ENCODE measurements around the gene FLAD1.

Gene FLAD1

DNA sequence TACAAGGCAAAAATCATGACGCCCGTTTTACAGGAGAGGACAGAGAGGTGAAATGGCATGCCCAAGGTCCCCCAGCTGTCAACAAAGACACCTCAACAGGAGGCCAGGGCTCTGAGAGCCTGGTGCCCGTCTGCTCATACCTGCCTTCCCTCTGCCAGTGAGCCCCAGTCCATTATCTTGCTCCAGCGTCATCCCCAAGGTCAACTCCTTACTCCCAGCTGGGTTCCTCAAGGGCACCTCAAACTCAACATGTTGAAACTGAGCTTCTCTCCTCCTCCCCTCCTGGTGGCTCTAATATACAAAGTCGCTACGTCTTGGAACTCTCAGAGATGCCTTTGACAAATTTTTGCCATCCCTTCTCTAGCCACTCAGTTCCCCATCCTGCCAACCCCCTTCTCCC lies 30.5 kb upstream of the FLAD1 start:
- DNase-seq, result no peak

DNA sequence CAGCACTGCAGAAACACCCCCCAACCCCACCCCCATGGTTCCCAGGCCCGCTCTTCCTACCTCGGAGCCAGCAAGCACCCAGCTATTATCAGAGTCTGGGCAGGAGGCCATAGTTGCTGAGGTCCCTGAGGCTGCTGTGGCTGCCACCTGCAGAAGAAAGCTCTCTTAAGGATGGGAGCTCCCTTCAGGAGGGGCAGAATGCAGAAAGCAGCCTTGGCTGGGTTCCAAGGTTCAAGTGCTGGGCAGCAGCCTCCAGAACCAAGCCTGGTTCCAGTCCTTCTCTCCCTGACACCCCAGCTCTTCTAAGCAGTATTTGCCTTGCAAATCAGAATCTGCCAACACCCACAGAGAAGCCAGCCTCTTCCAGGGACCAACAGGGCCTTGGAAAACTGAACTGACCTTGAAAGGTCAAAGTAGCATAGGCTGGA lies 29.5 kb upstream of the FLAD1 start:
- DNase-seq, result no peak

DNA sequence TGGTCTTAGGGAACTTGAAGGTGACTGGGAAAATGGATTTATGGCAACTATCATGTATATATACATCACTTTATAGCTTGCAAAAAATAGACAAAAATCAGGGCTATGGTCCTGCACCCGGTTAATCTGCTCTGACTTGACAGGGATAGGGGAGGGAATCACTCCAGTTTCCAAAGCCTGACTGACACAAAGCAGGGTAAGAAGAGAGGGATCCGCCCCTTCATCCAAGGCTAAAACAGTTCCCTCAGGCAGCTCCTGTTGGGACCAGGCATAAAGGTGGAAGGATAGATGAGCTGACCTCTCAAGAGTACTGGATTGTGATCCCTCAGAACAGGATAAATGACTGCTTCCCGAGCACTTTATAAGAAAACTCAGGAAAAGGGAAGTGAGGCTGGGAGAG lies 28.6 kb upstream of the FLAD1 start:
- DNase-seq, result no peak

DNA sequence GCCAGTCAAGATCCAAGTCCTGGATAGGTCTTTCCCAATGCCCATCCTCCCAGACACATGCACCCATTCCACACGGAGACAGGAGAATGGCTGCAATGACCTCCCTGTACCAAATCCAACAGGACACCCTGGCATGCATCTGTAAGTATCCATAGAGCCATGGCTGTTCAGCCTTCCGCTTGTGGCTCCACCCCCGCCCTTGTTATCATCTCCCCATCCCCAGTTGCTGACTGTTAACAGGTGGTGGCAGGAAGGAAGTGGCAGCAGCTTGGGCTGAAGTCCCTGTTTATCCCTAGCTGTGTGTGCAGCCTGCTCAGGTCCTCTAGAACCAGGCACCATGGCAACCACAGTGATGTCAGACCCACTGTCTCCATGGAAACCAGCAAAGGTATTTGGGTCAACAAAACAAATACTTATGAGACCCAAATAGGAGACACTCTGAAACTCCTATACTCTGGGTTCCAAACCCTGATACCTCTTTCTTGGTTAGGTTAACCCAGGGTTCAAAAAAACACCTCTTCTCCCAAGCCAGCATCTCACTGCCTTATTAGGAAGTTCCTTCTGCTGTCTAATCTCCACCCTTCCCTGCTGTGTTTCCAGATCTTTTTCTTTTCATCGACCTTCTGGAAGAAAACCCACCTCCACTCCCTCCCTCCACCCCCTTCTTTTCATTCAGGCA lies 28.0 kb upstream of the FLAD1 start:
- peak; percentile 98 for DNase-seq

DNA sequence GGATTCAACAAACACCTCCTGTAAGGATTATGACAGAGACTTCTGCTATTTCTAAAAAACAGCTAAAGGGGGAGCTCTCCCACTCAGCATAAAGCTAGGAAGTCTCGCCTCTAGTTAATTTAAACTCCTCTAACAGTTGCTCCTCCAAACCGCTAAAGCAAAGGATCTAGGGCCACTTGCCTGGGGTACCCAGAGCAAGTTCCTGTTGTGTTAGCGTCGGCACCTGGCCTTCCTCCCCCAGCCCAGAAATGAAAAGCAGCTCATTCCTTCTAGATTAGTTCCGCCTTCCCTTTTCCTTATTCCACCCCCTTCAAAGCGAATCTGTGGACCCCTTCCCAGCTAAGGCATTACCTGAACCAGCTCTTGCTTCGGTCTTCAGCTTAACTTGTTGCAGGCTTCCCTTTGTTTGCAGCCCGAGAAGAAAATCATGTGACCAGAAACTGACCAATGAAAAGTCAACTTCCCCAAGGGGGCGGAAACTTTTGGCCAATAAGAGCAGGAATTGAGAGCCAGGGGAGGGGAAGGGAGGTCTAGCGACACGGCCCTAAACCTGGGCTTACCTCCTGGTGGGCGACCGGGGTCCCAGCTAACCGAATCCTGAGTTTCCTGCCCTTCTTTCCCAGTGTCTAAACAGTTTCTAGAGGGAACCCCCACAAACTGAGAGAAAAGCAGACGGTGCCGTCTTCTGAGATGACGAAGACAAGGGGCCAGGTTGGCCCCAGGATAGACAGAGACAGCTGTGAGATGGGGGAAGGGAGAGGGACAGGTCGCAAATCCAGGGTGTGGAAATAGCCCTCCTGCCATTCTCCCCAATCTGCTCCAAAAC lies 27.2 kb upstream of the FLAD1 start, which contains the start of gene PBXIP1:
Gene PBXIP1, minus strand, starts transcription at position 382 of the 826 bp plus-strand sequence. CDS start 2,378 bp downstream, outside the sequence.
- peak; percentile 96 for DNase-seq

DNA sequence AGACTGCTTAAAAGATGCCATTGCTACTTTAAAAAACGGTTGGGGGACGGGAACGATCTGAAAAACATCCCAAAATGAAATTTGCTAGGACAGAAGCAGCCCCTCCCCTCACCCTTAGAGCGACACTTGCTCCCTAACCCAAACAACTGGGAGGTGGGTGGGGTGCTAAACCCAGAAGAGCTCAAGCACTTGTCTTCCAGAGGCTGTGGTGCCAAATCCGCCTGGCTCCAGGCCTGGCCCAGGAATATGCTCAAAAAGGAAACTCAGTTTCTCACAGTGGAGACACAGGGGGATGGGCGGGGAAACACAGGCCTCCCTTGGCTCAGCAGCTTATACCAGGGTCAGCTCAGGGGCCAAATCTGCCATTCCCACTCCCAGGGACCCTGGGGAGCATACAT lies 26.6 kb upstream of the FLAD1 start:
- DNase-seq, result no peak

DNA sequence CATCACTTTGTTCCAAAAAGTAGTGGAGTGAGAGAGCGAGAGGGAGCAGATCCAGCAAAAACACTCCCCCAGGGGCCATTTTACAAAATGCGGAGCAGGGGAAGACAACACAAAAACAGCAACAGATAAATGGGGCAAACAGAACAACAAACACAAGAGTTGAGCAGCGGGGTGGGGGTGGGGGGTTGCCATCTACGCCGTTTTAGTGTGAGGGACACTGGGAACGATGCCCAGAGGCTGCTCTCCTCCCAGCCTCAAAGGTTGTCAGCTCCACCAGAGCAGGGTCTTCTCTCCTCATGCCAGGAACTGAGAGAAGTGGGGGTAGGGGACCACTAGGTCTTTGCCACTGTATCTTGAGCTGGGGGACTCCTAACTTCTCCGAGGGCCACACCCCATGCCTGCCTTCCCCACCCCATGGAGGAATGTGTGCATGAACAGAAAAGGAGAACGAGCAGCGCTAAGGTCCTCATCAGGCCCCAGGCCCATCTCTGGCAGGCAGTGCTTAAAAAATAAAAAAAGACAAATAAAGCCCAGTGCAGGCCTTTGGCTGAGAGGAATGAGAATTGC lies 26.0 kb upstream of the FLAD1 start:
- no peak for DNase-seq

DNA sequence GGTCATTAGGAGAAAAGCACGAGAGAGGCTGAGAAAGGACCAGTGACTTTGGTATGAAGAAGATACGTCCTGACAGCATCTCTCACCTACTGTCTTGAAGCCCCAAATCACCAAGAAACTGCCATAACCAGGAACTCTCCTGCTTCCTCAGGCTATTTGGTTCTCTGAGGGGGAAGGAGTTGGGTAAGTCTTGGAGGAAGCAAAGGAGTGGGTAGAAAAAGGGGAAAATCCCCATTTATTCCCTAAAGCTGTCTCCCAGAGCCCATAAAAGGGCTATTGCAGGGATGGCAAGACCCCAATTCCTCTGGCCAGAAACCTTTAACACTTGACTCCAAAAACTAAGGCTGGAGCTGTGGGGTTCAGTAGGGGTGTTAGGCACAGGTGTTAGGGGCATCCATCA lies 25.1 kb upstream of the FLAD1 start:
- DNase-seq, result no peak

DNA sequence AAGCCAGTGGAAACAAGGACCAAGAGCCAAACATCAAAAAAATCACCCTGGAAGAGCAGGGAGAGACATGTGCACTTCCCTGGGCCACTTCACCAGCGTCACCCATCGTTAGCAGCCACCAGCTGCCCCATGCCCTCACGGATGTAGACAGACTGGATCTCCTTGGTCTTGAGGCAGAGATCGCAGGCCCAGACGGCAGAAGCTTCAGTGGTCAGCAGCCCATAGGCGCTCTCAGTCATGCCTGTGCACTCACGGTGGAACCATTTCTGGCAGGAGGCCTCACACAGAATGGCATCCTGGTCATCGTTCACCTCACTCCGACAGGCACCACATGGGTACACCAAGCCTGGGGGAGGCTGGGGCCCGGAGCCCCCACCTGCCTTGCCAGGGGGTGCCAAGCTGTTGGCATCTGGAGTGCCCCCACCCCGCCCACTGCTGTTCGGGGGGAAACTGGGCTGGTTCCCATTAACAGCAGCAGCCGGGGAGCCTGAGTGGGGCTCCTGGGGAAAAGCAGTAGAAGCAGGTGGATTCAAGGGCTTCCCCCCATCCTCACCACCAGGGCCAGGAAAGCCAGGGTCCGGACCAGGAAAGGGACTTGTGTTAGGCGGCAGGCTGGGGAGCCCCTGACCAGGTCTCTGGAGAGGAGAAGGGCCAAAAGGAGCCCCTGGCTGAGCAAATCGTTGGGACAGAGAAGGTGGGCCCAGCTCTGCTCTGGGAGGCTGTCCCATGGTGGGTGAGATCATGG lies 24.3 kb upstream of the FLAD1 start:
- no peak for DNase-seq

DNA sequence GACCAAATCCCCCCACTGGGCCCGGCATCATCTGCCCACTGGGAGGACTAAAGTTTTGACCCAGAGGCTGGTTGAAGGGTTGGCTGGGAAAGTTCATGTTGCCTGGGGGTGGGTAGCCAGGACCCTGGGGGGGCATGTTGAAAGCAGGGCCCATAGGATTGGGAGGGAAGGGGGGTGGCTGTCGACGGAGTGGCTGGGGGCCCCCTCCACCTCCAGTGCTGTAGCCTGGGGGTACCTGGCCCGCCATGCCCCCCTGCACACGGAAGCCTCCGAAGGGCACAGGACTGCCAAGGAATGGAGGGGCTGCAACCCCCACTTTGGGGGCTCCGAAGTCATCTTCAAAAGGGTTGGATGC lies 23.7 kb upstream of the FLAD1 start:
- no peak for DNase-seq

DNA sequence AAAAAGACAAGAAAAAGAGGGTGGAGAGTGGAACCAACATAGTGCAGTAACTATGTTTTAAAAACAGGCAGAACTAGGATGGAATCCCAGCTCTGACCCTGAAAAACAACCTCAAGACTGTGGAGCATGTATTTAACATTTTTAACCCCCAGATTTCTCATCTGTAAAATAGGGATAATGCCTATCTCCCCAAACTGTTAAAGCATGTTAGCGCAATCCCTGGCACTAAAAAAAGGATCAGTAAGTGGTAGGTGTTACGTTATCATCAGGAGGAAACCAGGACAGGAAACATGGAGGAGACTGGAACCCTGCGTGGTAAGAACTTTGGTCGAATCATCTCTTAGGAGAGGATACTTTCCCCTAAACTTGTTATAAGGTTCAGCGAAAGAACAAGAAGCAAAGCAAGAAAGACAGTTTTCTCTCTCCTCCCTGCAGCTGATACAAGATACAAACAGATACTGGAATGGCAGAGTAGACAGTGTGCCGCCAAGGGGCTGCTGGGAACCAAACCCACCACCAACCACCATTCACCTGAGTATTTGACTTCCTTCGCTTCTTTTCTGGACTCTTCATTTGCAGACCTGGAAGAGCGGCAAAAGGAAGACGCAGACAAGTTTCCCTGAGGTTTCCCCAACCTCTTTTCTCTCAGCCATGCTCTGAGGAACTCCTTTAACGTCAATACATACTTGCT lies 22.6 kb upstream of the FLAD1 start:
- DNase-seq, result no peak

DNA sequence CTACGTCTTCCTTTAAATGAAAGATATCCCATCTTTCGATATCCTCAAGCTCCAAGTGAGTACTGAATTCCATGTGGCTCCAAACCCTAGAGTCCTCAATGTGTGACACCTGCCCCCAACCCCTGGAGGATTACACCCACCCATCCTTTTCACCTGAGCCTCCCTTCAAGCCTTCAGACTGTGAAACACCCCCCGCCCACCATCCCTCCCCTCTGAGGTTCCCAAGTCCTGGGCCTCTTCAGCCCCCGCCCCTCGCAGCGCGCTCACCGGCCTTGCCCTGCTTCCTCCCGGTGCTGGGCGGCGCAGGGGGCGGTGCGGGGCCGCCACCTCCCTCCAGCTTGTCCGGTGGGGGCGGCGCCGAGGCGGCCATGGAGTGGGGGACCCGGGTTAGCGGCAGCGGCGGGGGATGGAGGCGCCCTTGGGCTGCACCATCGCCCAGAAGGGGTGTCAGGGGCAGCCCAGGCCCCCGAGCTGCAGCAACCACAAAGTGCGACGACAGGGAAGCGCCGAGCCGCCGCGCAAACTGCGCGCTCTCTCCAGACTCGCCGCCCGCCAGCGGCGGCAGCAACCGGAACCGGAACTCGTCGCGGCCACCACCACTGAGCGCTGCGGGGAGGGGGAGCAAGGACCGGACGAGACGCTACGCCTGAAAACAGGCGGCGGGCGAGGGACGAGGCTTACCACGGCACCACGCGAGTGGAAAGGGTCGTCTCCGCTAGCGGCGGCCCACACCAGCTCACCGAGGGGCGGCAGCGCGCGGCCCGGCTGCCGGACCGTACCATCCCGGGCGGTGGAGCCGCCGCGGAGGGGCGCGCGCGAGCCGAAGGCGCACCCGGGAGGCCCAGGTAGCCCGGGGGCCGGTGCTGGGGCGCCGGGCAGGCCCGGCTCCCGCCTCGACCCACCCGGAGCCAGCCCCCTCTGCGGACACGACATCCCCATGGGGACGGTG lies 21.7 kb upstream of the FLAD1 start, which contains the start of gene PYGO2:
Gene PYGO2, minus strand, starts transcription at position 576 of the 949 bp plus-strand sequence. Its CDS starts 206 bp downstream, at position 370.
- peak; percentile 87 for DNase-seq

DNA sequence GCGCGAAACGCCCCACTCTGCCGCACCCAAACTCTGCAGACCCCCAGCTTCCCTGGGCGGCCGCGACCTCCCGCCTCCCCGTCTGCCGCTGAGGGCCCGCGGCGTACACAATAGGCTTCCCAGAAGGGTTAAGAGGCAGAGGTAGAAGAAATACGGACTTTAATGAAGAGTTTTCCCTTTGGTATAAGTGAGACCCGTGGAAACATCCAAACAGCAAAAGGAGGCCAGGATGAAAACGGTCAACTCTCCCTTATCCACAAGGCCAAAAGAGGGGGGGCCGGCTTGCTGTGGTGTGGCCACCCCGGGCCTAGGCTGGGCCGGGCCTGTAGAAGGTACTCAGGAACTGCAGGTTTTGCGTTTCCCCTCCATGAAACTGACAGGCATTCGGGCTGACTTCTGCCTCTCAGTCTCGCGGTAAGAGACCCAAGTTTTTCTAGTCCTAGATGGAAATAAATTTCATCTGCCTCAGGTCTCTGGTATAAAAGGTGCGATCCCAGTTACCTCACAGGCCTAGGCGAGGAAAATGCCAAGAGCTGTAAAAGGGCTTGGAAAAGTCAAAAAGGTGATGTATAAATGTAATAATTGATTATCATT lies 20.9 kb upstream of the FLAD1 start:
- peak; percentile 45 for DNase-seq

DNA sequence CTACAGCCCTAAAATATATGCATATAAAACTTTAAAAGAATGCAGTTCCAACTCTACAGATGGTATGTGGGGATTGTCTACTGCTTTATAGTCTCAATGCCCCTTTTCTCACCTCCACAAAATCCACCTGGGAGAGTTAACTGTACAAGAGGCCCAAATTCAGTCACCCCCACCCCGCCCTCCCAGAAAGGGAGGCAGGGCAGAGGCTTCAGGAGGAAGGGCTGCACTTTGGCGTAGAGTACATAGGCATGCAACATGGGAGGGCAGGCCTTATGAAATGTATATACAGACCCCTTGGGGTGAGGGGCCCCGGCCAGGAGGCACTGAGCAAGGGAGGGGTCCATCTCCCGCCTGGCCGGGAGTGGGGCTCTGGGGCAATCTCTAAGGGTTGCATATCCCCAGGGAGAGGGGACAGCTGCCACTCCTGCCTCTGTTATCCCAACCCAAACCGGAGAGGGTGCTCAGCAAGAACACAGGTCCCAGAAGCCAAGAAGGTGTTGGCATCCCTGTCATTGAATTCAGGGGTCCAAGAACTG lies 20.3 kb upstream of the FLAD1 start:
- DNase-seq, result no peak

DNA sequence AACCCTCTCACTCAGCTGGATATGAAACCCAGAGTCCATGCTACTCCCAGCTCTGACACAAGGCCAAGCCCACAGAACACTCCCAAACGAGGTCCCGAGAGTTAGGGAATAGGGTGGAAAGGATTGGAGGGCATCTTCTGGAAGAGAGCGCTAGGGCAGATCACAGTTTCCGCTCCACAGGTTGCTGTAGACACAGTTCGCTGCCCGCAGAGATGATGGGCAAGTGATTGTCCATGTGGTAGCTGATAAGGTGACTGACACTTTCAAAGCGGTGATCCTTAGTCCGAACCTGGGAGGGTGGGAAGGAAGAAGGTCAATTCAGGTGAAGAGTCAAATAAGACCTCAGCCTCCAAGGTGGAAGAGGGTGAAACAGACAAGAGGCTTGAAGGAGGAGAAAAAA lies 19.5 kb upstream of the FLAD1 start:
- DNase-seq, result no peak

DNA sequence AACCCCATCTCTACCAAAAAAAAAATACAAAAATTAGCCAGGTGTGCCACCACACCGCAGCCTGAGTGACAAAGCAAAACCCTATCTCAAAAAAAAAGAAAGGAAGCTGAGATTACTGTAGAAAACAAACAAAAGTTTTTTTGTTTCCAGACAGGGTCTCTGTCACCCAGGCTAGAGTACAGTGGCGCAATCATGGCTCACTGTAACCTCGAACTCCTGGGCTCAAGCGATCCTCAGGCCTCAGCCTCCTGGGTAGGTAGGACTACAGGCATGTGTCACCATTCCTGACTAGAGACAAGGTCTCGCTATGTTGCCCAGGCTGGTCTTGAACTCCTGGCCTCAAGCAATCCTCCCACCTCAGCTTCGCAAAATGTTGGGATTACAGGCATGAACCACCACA lies 18.8 kb upstream of the FLAD1 start:
- DNase-seq, result no peak

DNA sequence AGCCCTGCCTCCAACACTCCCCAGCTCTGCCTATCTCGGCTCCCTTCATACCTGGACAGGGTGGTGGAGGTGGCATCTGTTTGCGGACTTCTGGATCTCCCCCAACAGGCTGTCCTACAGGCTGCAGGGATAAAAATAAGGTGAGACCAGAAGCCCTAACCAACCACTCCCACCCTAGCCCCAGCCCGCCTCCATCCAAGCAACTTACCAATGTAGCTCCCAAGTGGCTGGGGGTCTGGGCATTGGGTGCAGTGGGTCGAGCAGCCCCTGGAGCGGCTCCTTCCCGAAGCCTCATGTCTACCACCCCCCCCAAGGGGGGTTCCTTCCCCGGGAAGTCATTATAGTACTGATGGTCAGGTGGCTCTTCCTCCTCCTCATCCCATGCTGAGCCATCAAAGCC lies 17.0 kb upstream of the FLAD1 start:
- DNase-seq, result no peak

DNA sequence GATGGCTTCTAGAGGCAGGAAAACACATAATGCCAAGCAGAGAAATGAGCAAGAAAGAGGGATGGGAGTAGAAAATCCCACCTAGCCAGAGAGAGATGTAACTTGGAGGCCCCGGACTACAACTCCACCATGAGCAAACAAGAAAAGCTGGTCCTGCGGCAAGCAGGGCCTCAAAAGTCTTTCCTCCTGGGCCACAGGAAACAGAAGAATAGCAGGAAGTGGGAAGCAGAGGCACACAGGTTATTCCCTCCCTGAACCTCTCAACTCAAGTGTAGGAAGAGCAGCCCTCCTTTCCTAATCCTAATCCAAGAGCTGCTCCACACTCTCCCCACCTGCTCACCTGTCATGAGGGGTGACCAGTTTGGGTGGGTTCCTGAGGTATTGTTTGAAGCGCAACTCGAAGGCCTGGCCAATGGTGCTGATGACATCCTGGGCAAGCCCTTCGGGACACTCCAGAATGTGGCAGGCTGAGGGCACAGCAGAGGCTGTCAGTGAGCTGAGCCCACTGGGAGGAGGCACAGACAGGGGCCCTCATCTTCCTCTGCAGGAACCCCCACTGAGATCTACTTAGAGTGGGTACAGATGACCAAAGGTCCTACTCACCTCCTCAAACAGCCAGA lies 15.7 kb upstream of the FLAD1 start:
- no peak for DNase-seq

DNA sequence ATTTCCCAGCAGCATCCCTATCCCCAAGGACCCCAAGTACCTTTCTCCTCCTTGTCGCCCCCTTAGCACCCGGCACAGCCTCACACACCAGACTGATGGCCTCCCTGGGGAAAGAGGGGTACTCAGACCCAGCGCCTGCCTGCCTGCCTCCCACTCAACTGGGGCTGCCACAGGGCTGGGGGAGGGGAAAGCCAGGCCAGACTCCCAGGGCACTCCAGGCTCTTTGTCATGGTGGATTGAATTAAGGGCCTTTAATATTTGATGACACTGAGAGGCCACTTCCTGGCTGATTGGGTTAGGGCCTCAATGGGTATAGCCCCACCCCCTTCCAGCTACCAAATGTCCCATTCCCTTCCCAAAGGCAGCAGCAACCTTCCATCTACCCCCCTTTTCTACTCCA lies 14.4 kb upstream of the FLAD1 start:
- no peak for DNase-seq

DNA sequence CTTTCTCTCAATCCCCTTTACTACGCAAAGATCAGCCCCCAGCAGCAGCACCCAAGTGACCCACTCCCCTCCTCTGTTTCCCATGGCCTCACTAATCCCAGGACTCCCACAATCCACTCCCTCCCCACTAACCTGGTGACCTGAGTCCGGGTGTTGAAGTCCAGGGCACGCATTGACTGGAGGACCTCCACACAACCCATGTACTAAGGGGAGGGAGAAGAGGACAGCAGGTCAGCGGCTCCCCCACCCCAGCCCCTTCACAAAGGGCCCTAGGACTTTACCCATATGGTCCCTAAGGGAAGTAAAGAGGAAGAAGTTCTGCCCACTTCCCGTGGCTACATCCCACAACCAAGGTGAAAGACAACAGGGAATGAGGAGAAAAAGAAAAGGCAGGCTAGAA lies 13.9 kb upstream of the FLAD1 start:
- no peak for DNase-seq
